Nephron progenitor cell (in vitro differentiated cells): ENCODE data around the gene TNIP1.
A peak's percentile ranks its signal among the peaks of the same experiment; 100 is the strongest.

Experiments
- DNase-seq: peaks from one replicate; pipeline ENCODE4 v3.0.0; 2021
- H3K27ac Mint-ChIP-seq: 2 replicates; pipeline ENCODE4 v1.8.0; 2021; ENCODE audit warnings: mild to moderate bottlenecking, moderate library complexity, mixed read lengths
- H3K27me3 Mint-ChIP-seq: 2 replicates; pipeline ENCODE4 v1.8.0; 2021; ENCODE audit warnings: mild to moderate bottlenecking, low read depth, mixed read lengths; ENCODE audit not compliant: poor library complexity
- H3K36me3 Mint-ChIP-seq: 2 replicates; pipeline ENCODE4 v1.8.0; 2021; ENCODE audit warnings: low read depth, mixed read lengths
- H3K4me1 Mint-ChIP-seq: 2 replicates; pipeline ENCODE4 v1.8.0; 2021; ENCODE audit warnings: mixed read lengths
- H3K4me3 Mint-ChIP-seq: 2 replicates; pipeline ENCODE4 v1.8.0; 2021; ENCODE audit warnings: mild to moderate bottlenecking, moderate library complexity, mixed read lengths
- H3K9me3 Mint-ChIP-seq: 2 replicates; pipeline ENCODE4 v1.8.0; 2021; ENCODE audit warnings: mild to moderate bottlenecking, moderate library complexity, mixed read lengths
- CTCF ChIP-seq: fragments of 200-600 bp; sonication (generic); IDR thresholded peaks from 2 replicates; pipeline ENCODE4 v1.5.0; 2021; ENCODE audit warnings: antibody characterized with exemption

The TNIP1 gene

GRCh38 chr5:151104795-151105194, 24.0 kb upstream of the TNIP1 start:
- Mint-ChIP-seq H3K4me1 (peaks cover 24% of the 10 kb centered on the region), H3K27me3 (no peaks in the 10 kb centered on the region), H3K36me3 (peaks cover 40% of the 10 kb centered on the region), H3K4me3 (no peak overlapping the region), H3K27ac (no peak overlapping the region), H3K9me3 (no peaks in the 10 kb centered on the region)
- DNase-seq, result no peak
- TF ChIP-seq CTCF, result no peak

- Mint-ChIP-seq H3K4me1 (peaks cover 48% of the 10 kb centered on the region), H3K27ac (peak overlapping the region; percentile 98), H3K9me3 (no peaks in the 10 kb centered on the region), H3K27me3 (no peaks in the 10 kb centered on the region), H3K36me3 (peaks cover 24% of the 10 kb centered on the region), H3K4me3 (no peak overlapping the region)
- no peak for DNase-seq
- TF ChIP-seq CTCF, result no peak
These were observed 20.9 kb upstream of the TNIP1 start for GRCh38 chr5:151101746-151102145.

GRCh38 chr5:151101151-151101550, 20.3 kb upstream of the TNIP1 start:
- Mint-ChIP-seq H3K27ac (peak overlapping the region; percentile 98), H3K27me3 (no peaks in the 10 kb centered on the region), H3K4me3 (no peak overlapping the region), H3K4me1 (peaks cover 54% of the 10 kb centered on the region), H3K36me3 (peaks cover 24% of the 10 kb centered on the region), H3K9me3 (no peaks in the 10 kb centered on the region)
- no peak for DNase-seq
- no peak for TF ChIP-seq CTCF

- peaks cover 59% of the 10 kb centered on the region for H3K4me1 Mint-ChIP-seq
- H3K27me3 Mint-ChIP-seq, result no peaks in the 10 kb centered on the region
These were observed 19.8 kb upstream of the TNIP1 start for GRCh38 chr5:151100681-151101080.

GRCh38 chr5:151098768-151099121, 17.9 kb upstream of the TNIP1 start:
- no peak for DNase-seq
- Mint-ChIP-seq H3K9me3 (no peaks in the 10 kb centered on the region), H3K27me3 (no peaks in the 10 kb centered on the region), H3K4me1 (peaks cover 78% of the 10 kb centered on the region), H3K4me3 (no peak overlapping the region), H3K27ac (peak overlapping the region; percentile 27), H3K36me3 (peaks cover 14% of the 10 kb centered on the region)
- TF ChIP-seq CTCF, result no peak

More at GRCh38 chr5:151100681-151101080, 19.8 kb upstream of the TNIP1 start:
- peaks cover 24% of the 10 kb centered on the region for H3K36me3 Mint-ChIP-seq
- H3K9me3 Mint-ChIP-seq, result no peaks in the 10 kb centered on the region
- no peak for TF ChIP-seq CTCF
- DNase-seq, result no peak
- peak overlapping the region; percentile 29 for H3K4me3 Mint-ChIP-seq
- H3K27ac Mint-ChIP-seq, result peak overlapping the region; percentile 84

- Mint-ChIP-seq H3K27me3 (no peaks in the 10 kb centered on the region), H3K36me3 (peaks cover 8% of the 10 kb centered on the region), H3K4me3 (no peak overlapping the region), H3K9me3 (no peaks in the 10 kb centered on the region), H3K27ac (peak overlapping the region; percentile 92), H3K4me1 (peaks cover 84% of the 10 kb centered on the region)
- no peak for TF ChIP-seq CTCF
- DNase-seq, result no peak
These were observed 17.3 kb upstream of the TNIP1 start for GRCh38 chr5:151097820-151098767.
